Tibial nerve (tissue), 4 donors: ENCODE measurements around the gene MTMR2.

ENCODE experiments used
- EP300 ChIP-seq, 2 donors: sonication (generic); formaldehyde crosslinking; IDR thresholded peaks; one replicate each; pipeline ENCODE4 v1.6.1; 2017; ENCODE audit warnings: antibody characterized with exemption in 2 of 2, mild to moderate bottlenecking in 1 of 2
- POLR2A ChIP-seq, 2 donors: fragments of 450-650 bp; IDR thresholded peaks; one replicate each; pipeline ENCODE4 v1.6.1; 2017; ENCODE audit warnings: antibody characterized with exemption in 2 of 2, mild to moderate bottlenecking in 2 of 2, moderate library complexity in 2 of 2
- TF ChIP-seq, protein P1 (sequence below), 5 experiments: fragments of 200-600 bp in 3 of 5; fragments of 450-650 bp in 2 of 5; sonication (generic) in 3 of 5; IDR thresholded peaks; one replicate each; pipeline ENCODE4 v1.5.1; 2016 to 2019; ENCODE audit warnings: antibody characterized with exemption in 5 of 5, mild to moderate bottlenecking in 3 of 5, moderate library complexity in 2 of 5

DNA sequence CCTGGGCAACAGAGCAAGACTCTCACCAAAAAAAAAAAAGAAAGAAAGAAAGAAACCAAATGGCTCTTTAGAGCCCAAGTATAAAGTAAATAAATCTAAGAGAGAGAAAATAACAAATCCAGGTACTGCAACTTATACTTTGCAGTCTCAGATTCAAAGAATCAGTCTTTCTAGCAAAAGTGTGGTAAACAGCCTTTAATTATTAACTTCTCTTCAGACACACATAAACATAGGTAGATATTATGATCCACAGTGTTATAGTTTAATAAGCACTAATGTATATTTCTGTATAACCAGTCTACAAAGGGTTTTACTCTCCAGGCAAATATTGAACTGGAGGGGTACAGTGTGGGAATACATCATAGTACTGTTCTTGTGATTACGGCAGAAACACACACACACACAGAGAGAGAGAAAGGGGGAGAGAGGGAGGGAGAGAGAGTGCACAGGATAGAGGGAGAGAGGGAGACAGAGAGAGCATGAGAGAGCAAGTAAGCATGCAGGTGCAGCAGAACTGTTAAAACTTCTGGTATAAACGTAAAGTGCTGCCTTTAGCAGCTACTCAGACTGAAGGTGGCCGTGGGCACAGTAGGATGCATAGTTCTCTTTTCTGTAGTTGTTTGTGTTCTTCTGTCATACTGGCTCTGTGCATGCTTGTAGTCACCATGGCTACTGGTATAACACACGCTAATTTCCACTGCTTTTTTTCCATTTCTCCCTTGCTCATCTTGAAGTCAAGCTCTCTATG is 32.3 kb downstream of the MTMR2 start:
- TF ChIP-seq, protein P1, sequence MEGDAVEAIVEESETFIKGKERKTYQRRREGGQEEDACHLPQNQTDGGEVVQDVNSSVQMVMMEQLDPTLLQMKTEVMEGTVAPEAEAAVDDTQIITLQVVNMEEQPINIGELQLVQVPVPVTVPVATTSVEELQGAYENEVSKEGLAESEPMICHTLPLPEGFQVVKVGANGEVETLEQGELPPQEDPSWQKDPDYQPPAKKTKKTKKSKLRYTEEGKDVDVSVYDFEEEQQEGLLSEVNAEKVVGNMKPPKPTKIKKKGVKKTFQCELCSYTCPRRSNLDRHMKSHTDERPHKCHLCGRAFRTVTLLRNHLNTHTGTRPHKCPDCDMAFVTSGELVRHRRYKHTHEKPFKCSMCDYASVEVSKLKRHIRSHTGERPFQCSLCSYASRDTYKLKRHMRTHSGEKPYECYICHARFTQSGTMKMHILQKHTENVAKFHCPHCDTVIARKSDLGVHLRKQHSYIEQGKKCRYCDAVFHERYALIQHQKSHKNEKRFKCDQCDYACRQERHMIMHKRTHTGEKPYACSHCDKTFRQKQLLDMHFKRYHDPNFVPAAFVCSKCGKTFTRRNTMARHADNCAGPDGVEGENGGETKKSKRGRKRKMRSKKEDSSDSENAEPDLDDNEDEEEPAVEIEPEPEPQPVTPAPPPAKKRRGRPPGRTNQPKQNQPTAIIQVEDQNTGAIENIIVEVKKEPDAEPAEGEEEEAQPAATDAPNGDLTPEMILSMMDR (IDR thresholded peaks at IDR 0.05), result no peak
- TF ChIP-seq POLR2A (IDR thresholded peaks at IDR 0.05) (no peak), EP300 (IDR thresholded peaks at IDR 0.05) (no peak)
